Activated CD8-positive, alpha-beta memory T cell treated with anti-CD3 and anti-CD28 coated beads, Interleukin-2, amount 50 U/mL, for 1 hour (primary cell): Measurements from ENCODE around the gene CTBS.
"Not testable (repeated sequence)": the region's sequence is repeated elsewhere in the genome, so short reads cannot be mapped to it uniquely, and the experiment has no call there.

Source experiments
- DNase-seq: peaks from one replicate; pipeline ENCODE4 v3.0.0-alpha.2; 2020; ENCODE audit errors: extremely low read depth

Gene CTBS

GRCh38 chr1:84584126-84584525 lies 9.9 kb upstream of the CTBS start:
- no peak for DNase-seq

DNA sequence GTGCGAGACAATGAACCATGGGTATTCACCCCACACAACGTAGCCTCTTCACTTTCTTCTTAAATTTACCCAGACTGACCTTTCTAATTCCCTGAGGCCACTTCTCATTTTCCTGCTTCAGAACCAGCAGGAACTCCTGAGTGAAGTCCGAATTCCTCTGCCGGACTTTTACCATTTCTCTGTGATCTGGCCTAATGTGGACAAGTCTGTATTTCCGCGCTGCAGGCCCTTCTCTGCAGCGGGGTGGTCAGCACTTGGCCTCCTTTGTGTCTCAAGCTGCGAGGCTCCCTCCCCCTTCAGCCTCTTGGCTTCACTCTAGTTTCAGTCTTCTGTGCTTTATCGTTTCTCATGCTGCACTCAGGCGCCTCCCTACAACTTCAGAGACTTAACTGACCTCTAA lies 9.4 kb upstream of the CTBS start:
- no peak for DNase-seq

DNA sequence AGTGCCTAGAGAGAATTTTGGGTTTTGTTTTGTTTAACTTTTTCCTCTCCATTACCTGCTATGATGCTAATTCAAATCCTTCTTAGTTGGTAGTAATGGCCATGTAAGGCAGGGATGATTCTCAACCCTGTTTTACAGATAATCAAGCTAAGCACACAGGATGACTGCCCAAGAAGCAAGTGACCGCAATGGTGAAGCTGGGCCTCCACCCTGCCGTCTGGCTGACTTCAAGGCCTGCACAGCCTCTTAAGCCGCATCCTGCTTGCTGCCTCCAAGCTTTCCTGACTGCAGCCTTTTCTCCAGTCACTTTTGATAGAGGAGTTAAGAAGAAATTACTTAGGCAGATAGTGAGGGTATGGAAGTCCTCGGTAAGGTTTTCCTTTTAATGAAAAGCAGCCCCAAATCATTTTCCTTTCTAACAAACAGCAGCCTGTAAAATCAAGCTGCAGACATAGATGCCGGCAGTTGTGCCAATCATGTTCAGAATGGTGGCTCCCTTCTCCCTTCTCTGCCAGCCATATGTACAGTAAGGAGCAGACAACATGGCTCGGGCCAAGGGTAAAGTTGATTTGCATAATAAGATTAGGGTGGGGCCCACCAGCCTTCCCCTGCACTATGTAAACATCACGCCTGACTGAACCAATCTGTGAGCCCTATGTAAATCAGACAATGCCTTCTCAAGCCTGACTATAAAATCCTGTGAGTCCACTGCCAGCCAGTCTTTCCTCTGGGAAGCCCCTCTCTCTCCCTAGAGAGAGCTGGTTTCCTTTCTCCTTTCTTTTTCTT lies 8.8 kb upstream of the CTBS start:
- DNase-seq = no peak

DNA sequence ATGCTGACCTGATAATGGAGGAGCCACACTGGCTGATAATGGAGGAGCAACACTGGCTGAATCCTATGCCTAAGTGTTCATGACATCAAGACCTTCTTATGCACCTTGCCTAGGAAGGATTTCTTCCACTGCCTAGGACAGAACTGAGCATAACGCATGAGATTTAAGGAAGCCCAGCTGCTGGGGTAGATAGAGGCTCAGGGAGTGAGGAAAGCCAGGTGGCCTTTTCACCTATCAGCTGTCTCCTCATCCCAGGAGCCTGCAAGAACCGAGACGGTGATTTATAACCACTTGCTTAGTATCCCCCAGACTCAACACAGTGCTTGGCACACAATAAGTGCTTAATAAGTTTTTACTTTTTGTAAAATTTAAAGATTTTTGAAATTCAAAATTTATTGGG lies 7.4 kb upstream of the CTBS start:
- DNase-seq = no peak

GRCh38 chr1:84574936-84575335 lies 696 bp upstream of the CTBS start:
- DNase-seq = no peak

DNA sequence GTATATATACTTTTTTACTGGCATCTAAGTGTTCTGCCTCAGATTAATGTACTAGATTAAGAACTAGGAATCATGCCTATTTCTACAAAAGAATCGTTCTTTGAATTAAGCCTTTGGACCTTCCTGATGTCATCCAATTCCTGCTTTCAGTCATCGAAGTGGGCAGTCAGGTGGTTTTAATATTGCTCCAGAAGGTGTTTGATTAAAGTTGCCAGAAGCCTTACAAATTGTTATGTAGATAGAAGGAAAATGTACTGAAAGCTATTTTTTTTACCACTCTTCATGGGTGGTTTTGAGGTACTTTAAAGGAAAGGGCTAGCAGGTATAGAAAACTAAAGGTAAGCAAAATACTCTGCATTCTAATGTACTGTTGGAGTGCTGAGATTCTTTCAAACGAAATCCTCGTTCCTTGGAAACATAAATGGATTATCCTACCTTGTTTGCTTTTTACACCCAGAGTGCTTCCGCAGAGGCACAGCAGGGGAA lies 716 bp downstream of the CTBS start:
- no peak for DNase-seq

DNA sequence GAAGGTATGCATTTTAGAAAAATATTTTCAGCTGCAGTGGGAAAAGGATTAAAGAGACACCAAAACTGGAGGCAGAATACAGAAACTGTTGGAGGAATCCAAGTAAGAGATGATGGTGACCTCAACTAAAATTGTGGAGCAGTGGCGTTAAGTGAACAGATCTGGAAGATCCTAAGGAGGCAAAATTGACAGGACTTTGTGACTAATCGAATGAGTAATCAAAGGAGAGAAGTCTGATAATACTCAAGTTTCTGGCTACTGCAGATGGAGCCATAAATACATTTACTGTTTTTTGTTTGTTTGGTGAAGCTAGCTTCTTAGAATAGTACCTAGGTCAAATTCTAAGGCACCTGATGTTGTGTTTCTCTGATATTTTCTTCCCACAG lies 3.1 kb downstream of the CTBS start:
- no peak for DNase-seq

DNA sequence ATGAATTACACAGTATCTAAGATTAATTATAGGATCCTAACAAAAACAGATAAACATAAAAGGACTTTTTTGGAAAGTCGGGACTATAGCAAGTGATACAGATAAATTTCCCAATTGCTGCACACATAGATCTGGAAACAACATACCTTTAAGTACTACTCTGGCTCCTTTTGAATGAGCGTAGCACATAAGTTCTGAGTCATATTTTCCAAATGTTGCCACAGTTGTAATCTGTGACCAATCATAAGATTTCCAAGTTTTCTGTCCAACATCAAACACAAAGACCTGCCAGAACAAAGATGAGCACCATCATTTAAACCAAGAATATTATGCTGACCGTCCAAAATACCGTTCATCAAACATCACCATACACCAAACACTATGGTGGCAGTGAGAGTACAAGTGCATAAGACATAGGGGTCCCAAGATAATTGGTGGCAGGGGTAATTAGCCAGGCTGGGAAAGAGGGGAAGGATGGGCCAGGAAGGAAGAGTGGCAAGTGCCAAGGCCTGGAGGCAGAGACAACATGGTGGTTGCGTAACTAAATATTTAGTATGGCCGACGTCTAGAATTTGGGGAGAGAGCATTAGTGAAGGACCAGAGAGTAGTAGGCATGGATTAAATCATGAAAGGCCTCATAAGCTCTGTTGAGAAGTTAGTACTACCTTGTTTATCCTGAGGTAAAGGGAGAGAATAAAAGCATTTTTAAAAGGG lies 3.6 kb downstream of the CTBS start:
- no peak for DNase-seq

- no peak for DNase-seq
These were observed 5.0 kb downstream of the CTBS start for GRCh38 chr1:84569216-84569615.

GRCh38 chr1:84550826-84551225 lies 23.4 kb downstream of the CTBS start:
- DNase-seq = no peak

DNA sequence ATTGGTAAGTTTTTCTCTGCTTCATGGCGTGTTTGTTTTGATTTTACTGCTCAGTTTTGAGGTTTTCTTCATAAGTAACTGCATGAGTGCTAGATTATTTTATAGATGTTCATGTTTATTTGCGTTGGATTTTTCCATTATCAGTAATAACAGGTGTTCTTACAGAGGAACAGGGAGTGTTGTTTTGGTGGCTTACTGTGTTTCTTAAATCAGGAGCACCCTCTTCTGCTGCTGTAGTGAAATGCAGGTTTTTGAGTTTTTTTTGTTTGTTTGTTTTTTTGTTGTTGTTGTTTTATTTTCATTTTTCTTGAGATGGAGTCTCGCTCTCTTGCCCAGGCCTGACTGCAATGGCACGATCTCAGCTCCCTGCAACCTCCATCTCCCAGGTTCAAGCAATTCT lies 32.6 kb downstream of the CTBS start:
- DNase-seq = no peak

DNA sequence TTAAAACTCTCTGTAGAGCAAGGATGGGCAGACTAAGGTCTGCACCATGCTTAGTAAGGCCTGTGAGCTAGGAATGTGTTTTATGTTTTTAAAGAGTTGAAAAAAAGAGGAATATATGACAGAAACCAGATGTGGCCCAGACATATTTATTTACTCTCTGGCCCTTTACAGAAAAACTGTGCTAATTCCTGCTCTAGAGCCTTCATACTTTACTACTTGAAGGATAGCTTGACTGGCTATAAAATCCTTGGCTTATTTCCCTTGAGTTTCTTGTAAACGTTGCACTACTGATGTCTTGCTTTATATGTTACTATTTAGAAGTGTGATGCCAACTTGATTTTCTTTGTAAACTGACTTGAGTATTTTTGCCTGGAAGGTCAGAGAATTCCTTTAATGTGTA lies 33.5 kb downstream of the CTBS start:
- DNase-seq = no peak

GRCh38 chr1:84539972-84540371 lies 34.3 kb downstream of the CTBS start:
- DNase-seq = no peak

DNA sequence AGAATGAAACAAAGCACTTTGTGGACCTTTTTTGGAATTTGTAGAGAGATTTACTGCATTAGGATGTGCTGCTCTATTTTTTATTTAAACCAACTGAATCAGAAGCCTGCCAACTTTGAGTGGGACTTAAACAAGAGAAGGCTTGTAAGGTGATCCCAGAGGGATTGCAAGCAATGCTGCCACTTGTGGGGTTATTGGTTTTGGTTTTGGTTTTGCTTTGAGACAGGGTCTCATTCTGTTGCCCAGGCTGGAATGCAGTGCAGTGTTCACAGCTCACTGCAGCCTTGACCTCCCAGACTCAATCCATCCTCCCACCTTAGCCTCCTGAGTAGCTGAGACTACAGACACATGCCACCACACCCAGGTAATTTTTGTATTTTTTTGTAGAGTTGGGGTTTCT lies 35.6 kb downstream of the CTBS start:
- no peak for DNase-seq

GRCh38 chr1:84525779-84526178 lies 48.5 kb downstream of the CTBS start:
- DNase-seq = no peak

DNA sequence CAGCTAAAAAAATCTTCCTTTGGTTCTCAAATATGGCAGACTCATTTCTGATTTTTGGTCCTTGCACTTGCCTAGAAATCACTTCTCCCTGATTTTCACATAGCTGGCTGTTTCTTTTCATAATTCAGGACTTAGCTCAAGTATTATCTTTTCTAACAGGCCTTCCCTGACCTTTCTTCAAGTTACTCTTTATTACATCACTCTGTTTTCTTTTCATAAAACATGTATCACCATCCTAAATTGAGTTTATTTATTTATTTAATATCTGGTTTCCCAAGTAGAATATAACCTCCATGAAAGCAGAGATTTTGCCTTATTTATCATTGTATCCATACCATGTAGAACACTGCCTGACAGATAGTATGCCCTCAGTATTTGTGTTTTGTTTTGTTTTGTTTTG lies 49.6 kb downstream of the CTBS start:
- no peak for DNase-seq

DNA sequence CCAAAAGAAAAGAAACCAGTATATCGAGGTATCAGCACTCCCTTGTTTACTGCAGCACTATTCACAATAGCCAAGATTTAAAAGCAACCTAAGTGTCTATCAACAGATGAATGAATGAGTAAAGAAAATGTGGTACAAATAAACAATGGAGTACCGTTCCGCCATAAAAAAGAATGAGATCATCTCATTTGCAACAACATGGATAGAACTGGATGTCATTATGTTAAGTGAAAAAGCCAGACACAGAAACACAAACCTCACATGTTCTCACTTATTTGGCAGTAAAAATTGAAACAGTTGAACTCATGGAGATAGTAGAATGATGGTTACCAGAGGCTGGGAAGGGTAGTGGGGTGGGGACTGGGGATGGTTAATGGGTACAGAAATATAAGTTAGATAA lies 63.6 kb downstream of the CTBS start:
- DNase-seq = no peak

DNA sequence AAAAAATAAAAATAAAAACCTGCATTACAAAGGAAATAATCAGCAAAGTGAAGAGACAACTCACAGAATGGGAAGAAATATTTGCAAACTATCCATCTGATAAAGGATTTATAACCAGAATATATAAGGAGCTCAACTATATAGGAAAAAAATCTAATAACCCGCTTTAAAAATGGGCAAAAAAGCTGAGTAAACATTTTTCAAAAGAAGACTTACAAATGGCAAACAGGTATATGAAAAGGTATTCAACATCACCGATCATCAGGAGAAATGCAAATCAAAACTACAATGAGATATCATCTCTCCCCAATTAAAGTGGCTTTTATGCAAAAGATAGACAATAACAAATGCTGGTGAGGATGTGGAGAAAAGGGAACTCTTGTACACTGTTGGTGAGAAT lies 64.1 kb downstream of the CTBS start:
- DNase-seq = no peak

GRCh38 chr1:84509029-84509428 lies 65.2 kb downstream of the CTBS start:
- DNase-seq = no peak

DNA sequence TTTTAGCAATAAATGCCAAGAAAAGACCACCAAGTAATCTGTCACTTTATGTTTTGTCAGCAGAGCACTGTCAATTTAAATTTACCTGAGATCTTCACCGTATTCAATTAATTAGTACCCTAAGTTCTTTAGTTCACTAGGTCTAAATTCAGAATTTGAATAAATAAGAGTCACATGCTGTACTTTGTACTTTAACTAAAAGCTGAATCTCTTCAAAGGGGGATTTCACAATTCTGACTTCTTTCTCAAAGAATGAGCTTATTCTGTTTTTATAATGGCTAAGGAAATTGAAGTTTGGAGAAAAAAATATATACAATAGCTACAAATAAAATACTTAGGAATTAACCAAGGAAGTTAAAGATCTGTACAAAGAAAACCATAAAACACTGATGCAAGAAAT lies 65.7 kb downstream of the CTBS start:
- no peak for DNase-seq

GRCh38 chr1:84507887-84508286 lies 66.4 kb downstream of the CTBS start:
- DNase-seq = not testable (repeated sequence)

GRCh38 chr1:84506729-84507453 lies 67.3 kb downstream of the CTBS start:
- no peak for DNase-seq
